GM21786 (cell line): Measurements from ENCODE around the gene CS.

Source experiments
- ATAC-seq: cut with Tn5 transposase; IDR thresholded peaks from one replicate; pipeline ENCODE4 v1.9.1; 2021; ENCODE audit not compliant: unreplicated experiment

The CS gene

GRCh38 chr12:56253091-56253490 lies 47.0 kb downstream of the CS start:
- ATAC-seq = no peak

- no peak for ATAC-seq
Observed at GRCh38 chr12:56252649-56253048, 47.5 kb downstream of the CS start.

- ATAC-seq = no peak
Observed at GRCh38 chr12:56248711-56249110, 51.4 kb downstream of the CS start.

GRCh38 chr12:56247923-56248322 lies 52.2 kb downstream of the CS start:
- ATAC-seq = no peak

GRCh38 chr12:56244494-56244893 lies 55.6 kb downstream of the CS start:
- no peak for ATAC-seq

GRCh38 chr12:56243731-56244181 lies 56.4 kb downstream of the CS start:
- no peak for ATAC-seq

- ATAC-seq = no peak
Observed at GRCh38 chr12:56242986-56243385, 57.1 kb downstream of the CS start.

GRCh38 chr12:56241424-56242303 lies 58.5 kb downstream of the CS start:
- no peak for ATAC-seq

GRCh38 chr12:56237552-56237951 lies 62.6 kb downstream of the CS start:
- ATAC-seq = no peak

GRCh38 chr12:56236985-56237384 lies 63.1 kb downstream of the CS start:
- no peak for ATAC-seq

GRCh38 chr12:56236091-56236490 lies 64.0 kb downstream of the CS start:
- ATAC-seq = no peak

GRCh38 chr12:56234746-56235436 lies 65.2 kb downstream of the CS start:
- ATAC-seq = no peak

GRCh38 chr12:56231184-56231582 lies 68.9 kb downstream of the CS start:
- no peak for ATAC-seq

GRCh38 chr12:56230432-56231183 lies 69.5 kb downstream of the CS start:
- no peak for ATAC-seq

- no peak for ATAC-seq
Observed at GRCh38 chr12:56229916-56230431, 70.2 kb downstream of the CS start, which contains the start of gene SLC39A5. Gene SLC39A5, plus strand, starts transcription at chr12:56230051. Its CDS starts 1,224 bp downstream, at chr12:56231275.

- no peak for ATAC-seq
Observed at GRCh38 chr12:56229082-56229481, 71.0 kb downstream of the CS start.

- ATAC-seq = no peak
Observed at GRCh38 chr12:56224954-56225353, 75.2 kb downstream of the CS start.

- ATAC-seq = peak; percentile 71
Observed at GRCh38 chr12:56224102-56224701, 75.9 kb downstream of the CS start, which contains the start of gene NABP2. Gene NABP2, plus strand, starts transcription at chr12:56224342. Its CDS starts 515 bp downstream, at chr12:56224857.

- ATAC-seq = no peak
Observed at GRCh38 chr12:56223571-56224101, 76.5 kb downstream of the CS start.

- no peak for ATAC-seq
Observed at GRCh38 chr12:56222531-56222895, 77.6 kb downstream of the CS start.
